ENCODE data around the gene RAB3IL1. TPM values are rescaled to one million over a fixed set of nuclear protein-coding genes. Genes with fewer than 3 reads are reported as not detected.

Gene RAB3IL1
- total and polyA plus RNA-seq, 2 of the 13 experiments (the other 11 are each of a cell fraction or from before 2014, with no cell fraction given): 1.2 to 2.0 TPM

DNA sequence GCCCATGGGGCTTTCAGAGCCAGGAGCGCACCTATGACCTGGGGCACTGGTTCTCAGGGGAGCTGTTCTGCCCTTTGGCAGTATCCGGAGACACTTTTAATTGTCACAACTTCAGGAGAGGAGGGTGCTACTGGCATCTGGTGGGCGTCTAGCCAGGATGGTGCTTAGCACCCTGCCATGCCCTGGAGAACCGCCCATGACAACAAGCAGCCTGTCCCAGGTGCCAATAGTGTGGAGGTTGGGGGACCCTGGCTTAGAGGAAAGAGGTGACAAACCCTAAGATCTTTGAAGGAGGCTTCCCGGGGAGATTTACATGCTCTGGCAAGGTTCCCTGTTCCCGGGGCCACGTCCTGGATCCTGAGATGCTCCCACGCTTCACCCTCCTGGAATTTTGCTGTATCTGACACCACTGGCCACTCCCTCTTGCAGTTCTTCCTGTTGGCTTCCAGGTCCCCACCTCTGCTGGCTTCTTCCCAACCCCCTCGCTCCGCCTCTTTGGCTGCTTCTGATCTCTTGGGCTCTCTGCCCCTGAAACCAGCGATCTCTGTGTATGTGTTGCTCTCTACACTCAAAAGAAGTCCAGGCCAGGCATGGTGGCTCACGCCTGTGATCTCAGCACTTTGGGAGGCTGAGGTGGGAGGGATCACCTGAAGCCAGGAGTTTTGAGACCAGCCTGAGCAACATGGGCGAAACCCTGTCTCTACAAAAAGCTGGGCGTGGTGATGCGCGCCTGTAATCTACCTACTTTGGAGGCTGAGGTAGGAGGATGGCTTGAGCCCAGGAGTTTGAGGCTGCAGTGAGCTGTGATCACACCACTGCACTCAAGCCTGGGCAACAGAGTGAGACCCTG lies 57.1 kb downstream of the RAB3IL1 start:
- 95% methylated on average over 13 of the region's 16 CpGs for WGBS (ENCODE audit: low lambda C conversion rate)
- DNase-seq (ENCODE audit: low spot score) (no peak), FAIRE-seq (no peak), ATAC-seq (no peak)
- Histone ChIP-seq H3K27me3 (ENCODE audit: control insufficient read depth in 1 of 2, insufficient read depth in 2 of 2, low read length in 2 of 2) (no peaks in the 10 kb centered on the region), H3K9me3 (ENCODE audit: low read length) (no peaks in the 10 kb centered on the region), H3K36me3 (replicated peaks in 1 of 2; ENCODE audit: control insufficient read depth in 1 of 2, insufficient read depth in 2 of 2, low read length in 2 of 2) (peaks cover 0 to 24% of the 10 kb centered on the region in 2 experiments; a peak in 4 of 5 replicates), H3K79me2 (ENCODE audit: insufficient read depth, low read length) (no peaks in the 10 kb centered on the region), H3K9ac (ENCODE audit: insufficient read depth, low read depth, low read length) (no peak overlapping the region), H3K4me3 (replicated peaks in 1 of 3; ENCODE audit: insufficient read depth in 1 of 3, low read depth in 2 of 3, low read length in 3 of 3) (no peak overlapping the region), H2AFZ (ENCODE audit: low read length) (no peak overlapping the region), H3K4me1 (ENCODE audit: insufficient read depth, low read length) (no peaks in the 10 kb centered on the region), H3K4me2 (ENCODE audit: low read depth, low read length) (no peak overlapping the region), H4K20me1 (ENCODE audit: insufficient read depth, low read length) (no peaks in the 10 kb centered on the region), H3K27ac (ENCODE audit: extremely low read length, insufficient read depth, low read length) (no peak overlapping the region)
- in situ Hi-C loops (cut with HindIII; ENCODE audit: extremely low pct_ligation_motif_present, low pct_unique_long_range_greater_than_20kb) (no loop called here), intact Hi-C loops (cut with micrococcal nuclease; ENCODE audit: unreplicated experiment) (no loop called here)
- ChIA-PET CTCF (ENCODE audit: low intra/inter-chr PET ratio, low total read pairs) (no interaction called here), POLR2A (no interaction called here)
- BruUV-seq (replicated peaks): no TSS peak
- TF ChIP-seq NFKB2 (CRISPR knock-in tag; IDR thresholded peaks at IDR 0.05; ENCODE audit: borderline replicate concordance): no peak
- TF ChIP-seq, protein P1, sequence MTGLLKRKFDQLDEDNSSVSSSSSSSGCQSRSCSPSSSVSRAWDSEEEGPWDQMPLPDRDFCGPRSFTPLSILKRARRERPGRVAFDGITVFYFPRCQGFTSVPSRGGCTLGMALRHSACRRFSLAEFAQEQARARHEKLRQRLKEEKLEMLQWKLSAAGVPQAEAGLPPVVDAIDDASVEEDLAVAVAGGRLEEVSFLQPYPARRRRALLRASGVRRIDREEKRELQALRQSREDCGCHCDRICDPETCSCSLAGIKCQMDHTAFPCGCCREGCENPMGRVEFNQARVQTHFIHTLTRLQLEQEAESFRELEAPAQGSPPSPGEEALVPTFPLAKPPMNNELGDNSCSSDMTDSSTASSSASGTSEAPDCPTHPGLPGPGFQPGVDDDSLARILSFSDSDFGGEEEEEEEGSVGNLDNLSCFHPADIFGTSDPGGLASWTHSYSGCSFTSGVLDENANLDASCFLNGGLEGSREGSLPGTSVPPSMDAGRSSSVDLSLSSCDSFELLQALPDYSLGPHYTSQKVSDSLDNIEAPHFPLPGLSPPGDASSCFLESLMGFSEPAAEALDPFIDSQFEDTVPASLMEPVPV (CRISPR knock-in tag; IDR thresholded peaks at IDR 0.05): no peak
- no peak for TF ChIP-seq TBL1XR1 (IDR thresholded peaks at IDR 0.05; ENCODE audit: borderline replicate concordance, low read length, partially characterized antibody)
- TF ChIP-seq NFIB (CRISPR knock-in tag; IDR thresholded peaks at IDR 0.05; ENCODE audit: borderline replicate concordance): no peak
- no peak for TF ChIP-seq SMARCE1 (IDR thresholded peaks at IDR 0.05; ENCODE audit: borderline replicate concordance)
- no peak for TF ChIP-seq ZNF33A (CRISPR knock-in tag; IDR thresholded peaks at IDR 0.05; ENCODE audit: borderline replicate concordance)
- TF ChIP-seq AKAP8 (CRISPR knock-in tag; IDR thresholded peaks at IDR 0.05): no peak
- no peak for TF ChIP-seq TMF1 (CRISPR knock-in tag; IDR thresholded peaks at IDR 0.05; ENCODE audit: low read depth)
- TF ChIP-seq ZNF746 (CRISPR knock-in tag; IDR thresholded peaks at IDR 0.05): no peak
- TF ChIP-seq ZNF17 (CRISPR knock-in tag; IDR thresholded peaks at IDR 0.05): no peak
- TF ChIP-seq ZNF790 (CRISPR knock-in tag; IDR thresholded peaks at IDR 0.05; ENCODE audit: borderline replicate concordance): no peak
- no peak for TF ChIP-seq FOXK2 (IDR thresholded peaks at IDR 0.05)
